ENCODE results near the gene ANO9. TPM values are rescaled to one million over a fixed set of nuclear protein-coding genes. Genes with fewer than 3 reads are reported as not detected.
A peak's percentile ranks its signal among the peaks of the same experiment; 100 is the strongest.

The ANO9 gene
- total RNA-seq, 1 experiment from 2014 or later: 16.6 TPM

- Histone ChIP-seq H3K9me3 (ENCODE audit: low read length) (no peaks in the 10 kb centered on the region), H3K4me3 (ENCODE audit: low read length) (no peak overlapping the region), H2AFZ (ENCODE audit: low read length) (no peak overlapping the region), H3K4me1 (ENCODE audit: insufficient read depth, low read length) (peaks cover 7% of the 10 kb centered on the region; the same call in 1 of the 2 replicates), H3K4me2 (ENCODE audit: low read length) (no peak overlapping the region), H3K9ac (ENCODE audit: low read length) (no peak overlapping the region), H3K9me2 (replicated peaks; ENCODE audit: low read length) (no peaks in the 10 kb centered on the region), H3F3A (ENCODE audit: low read length, unreplicated experiment) (no peaks in the 10 kb centered on the region), H4K20me1 (ENCODE audit: low read length) (no peaks in the 10 kb centered on the region), H3K27me3 (ENCODE audit: low read length) (no peaks in the 10 kb centered on the region), H3K27ac (ENCODE audit: low read length) (no peak overlapping the region), H3K36me3 (ENCODE audit: low read depth, low read length) (peaks cover 12% of the 10 kb centered on the region), H3K79me2 (ENCODE audit: low read length) (no peaks in the 10 kb centered on the region)
- ATAC-seq (peak; percentile 7; the same call in 1 of the 2 replicates), DNase-seq (no peak)
- intact Hi-C loops (cut with micrococcal nuclease): no loop called here
- ChIA-PET CTCF (no interaction called here), POLR2A (ENCODE audit: unreplicated experiment) (no interaction called here)
- BruUV-seq (replicated peaks): no TSS peak
- TF ChIP-seq EZH2phosphoT487 (IDR thresholded peaks at IDR 0.05; ENCODE audit: borderline replicate concordance, low read length): no peak
- no peak for TF ChIP-seq EZH2 (IDR thresholded peaks at IDR 0.05; ENCODE audit: low read length, unreplicated experiment)
- TF ChIP-seq CTCF (conservative IDR thresholded peaks at IDR 0.05; ENCODE audit: low read depth, low read length): no peak; the same call in 1 of the 2 replicates
Measured at GRCh38 chr11:405323-405953, 36.4 kb downstream of the ANO9 start.

GRCh38 chr11:404551-405264 is 37.1 kb downstream of the ANO9 start:
- CTCF ChIA-PET: no interaction called here
- no peak overlapping the region for H3K4me2 ChIP-seq (ENCODE audit: low read length)

More at GRCh38 chr11:404551-405264, 37.1 kb downstream of the ANO9 start:
- intact Hi-C loops (cut with micrococcal nuclease): no loop called here
- Histone ChIP-seq H3K27ac (ENCODE audit: low read length) (no peak overlapping the region), H3K4me1 (ENCODE audit: insufficient read depth, low read length) (peaks cover 7% of the 10 kb centered on the region; the same call in 1 of the 2 replicates), H3K79me2 (ENCODE audit: low read length) (no peaks in the 10 kb centered on the region), H3K4me3 (ENCODE audit: low read length) (no peak overlapping the region), H3F3A (ENCODE audit: low read length, unreplicated experiment) (no peaks in the 10 kb centered on the region), H4K20me1 (ENCODE audit: low read length) (no peaks in the 10 kb centered on the region), H3K9me3 (ENCODE audit: low read length) (no peaks in the 10 kb centered on the region), H3K9me2 (replicated peaks; ENCODE audit: low read length) (no peaks in the 10 kb centered on the region), H3K27me3 (ENCODE audit: low read length) (no peaks in the 10 kb centered on the region), H3K36me3 (ENCODE audit: low read depth, low read length) (peaks cover 19% of the 10 kb centered on the region), H3K9ac (ENCODE audit: low read length) (no peak overlapping the region), H2AFZ (ENCODE audit: low read length) (no peak overlapping the region)
- BruUV-seq (replicated peaks): TSS peak; percentile 83
- no peak for ATAC-seq
- POLR2A ChIA-PET (ENCODE audit: unreplicated experiment): no interaction called here
- no peak for TF ChIP-seq EZH2 (IDR thresholded peaks at IDR 0.05; ENCODE audit: low read length, unreplicated experiment)
- no peak for TF ChIP-seq EZH2phosphoT487 (IDR thresholded peaks at IDR 0.05; ENCODE audit: borderline replicate concordance, low read length)
- no peak for TF ChIP-seq CTCF (conservative IDR thresholded peaks at IDR 0.05; ENCODE audit: low read depth, low read length)
- no peak for DNase-seq
